Neural cell (in vitro differentiated cells): ENCODE measurements around the gene SPC24. TPM values are rescaled to one million over a fixed set of nuclear protein-coding genes. Genes with fewer than 3 reads are reported as not detected.

Experiments used
- H2AFZ ChIP-seq: fragments of 200-600, 300-800 bp; sonication (generic), shearing (Covaris generic); 2 replicates; pipeline ENCODE4 v1.6.0; 2014; ENCODE audit warnings: low read depth, mild to moderate bottlenecking, antibody characterized with exemption, low read length, moderate library complexity
- H3F3A ChIP-seq: fragments of 200-600 bp; shearing (Covaris generic); 2 replicates; pipeline ENCODE4 v1.6.1; 2016; ENCODE audit warnings: mild to moderate bottlenecking, moderate library complexity, mixed read lengths, antibody characterized with exemption, low read length; ENCODE audit not compliant: insufficient read depth, poor library complexity, severe bottlenecking
- H3K27ac ChIP-seq: fragments of 200-600, 300-800 bp; sonication (generic), shearing (Covaris generic); 2 replicates; pipeline ENCODE4 v1.5.1; 2014; ENCODE audit warnings: mild to moderate bottlenecking, low read length, moderate library complexity
- H3K27me3 ChIP-seq: fragments of 300-800, 200-600 bp; sonication (generic), shearing (Covaris generic); 2 replicates; pipeline ENCODE4 v1.6.0; 2014; ENCODE audit warnings: mild to moderate bottlenecking, low read depth, low read length, moderate library complexity; ENCODE audit not compliant: insufficient read depth
- H3K36me3 ChIP-seq: fragments of 300-800, 200-600 bp; sonication (generic), shearing (Covaris generic); 2 replicates; pipeline ENCODE4 v1.5.1; 2014; ENCODE audit warnings: mild to moderate bottlenecking, antibody characterized with exemption, low read length, moderate library complexity; ENCODE audit not compliant: insufficient read depth
- H3K4me2 ChIP-seq: fragments of 300-800, 200-600 bp; sonication (generic), shearing (Covaris generic); 2 replicates; pipeline ENCODE4 v1.6.0; 2014; ENCODE audit warnings: mild to moderate bottlenecking, low read length
- H3K4me3 ChIP-seq: fragments of 300-800, 200-600 bp; sonication (generic), shearing (Covaris generic); 2 replicates; pipeline ENCODE4 v1.5.1; 2014; ENCODE audit warnings: mild to moderate bottlenecking, low read length, moderate library complexity
- H3K79me2 ChIP-seq: fragments of 200-600 bp; shearing (Covaris generic); replicated peaks from 2 replicates; pipeline ENCODE4 v1.6.0; 2014; ENCODE audit warnings: mild to moderate bottlenecking, low read length, moderate library complexity; ENCODE audit not compliant: insufficient read depth
- H3K9ac ChIP-seq: fragments of 300-800, 200-600 bp; sonication (generic), shearing (Covaris generic); 2 replicates; pipeline ENCODE4 v1.6.1; 2016; ENCODE audit warnings: mild to moderate bottlenecking, low read length, mixed read lengths
- H3K9me2 ChIP-seq: fragments of 200-600 bp; shearing (Covaris generic); 2 replicates; pipeline ENCODE4 v1.6.1; 2016; ENCODE audit warnings: mild to moderate bottlenecking, low read length, mixed read lengths; ENCODE audit not compliant: insufficient read depth
- H3K9me3 ChIP-seq: fragments of 200-600, 300-800 bp; sonication (generic), shearing (Covaris generic); 2 replicates; pipeline ENCODE4 v1.6.1; 2016; ENCODE audit warnings: mild to moderate bottlenecking, mixed run types, low read length, moderate library complexity, mixed read lengths
- H4K20me1 ChIP-seq: fragments of 200-600 bp; shearing (Covaris generic); 2 replicates; pipeline ENCODE4 v1.6.1; 2016; ENCODE audit warnings: mild to moderate bottlenecking, mixed run types; ENCODE audit not compliant: insufficient read depth
- EP300 ChIP-seq: fragments of 450-650 bp; conservative IDR thresholded peaks from 2 replicates; pipeline ENCODE4 v1.6.1; 2014; ENCODE audit warnings: antibody characterized with exemption, mild to moderate bottlenecking, moderate library complexity; ENCODE audit not compliant: poor library complexity, severe bottlenecking
- EZH2 ChIP-seq: fragments of 200-600, 300-800 bp; shearing (Covaris generic), sonication (generic); IDR thresholded peaks from 2 replicates; pipeline ENCODE4 v1.6.1; 2014; ENCODE audit warnings: antibody characterized with exemption, low read length, borderline replicate concordance, mild to moderate bottlenecking; ENCODE audit not compliant: insufficient read depth, poor library complexity, severe bottlenecking
- MXI1 ChIP-seq: fragments of 450-650 bp; conservative IDR thresholded peaks from 2 replicates; pipeline ENCODE4 v1.6.1; 2014; ENCODE audit warnings: antibody characterized with exemption, mild to moderate bottlenecking; ENCODE audit not compliant: poor library complexity, severe bottlenecking
- POLR2AphosphoS5 ChIP-seq: IDR thresholded peaks from 2 replicates; pipeline ENCODE4 v1.6.1; 2012
- RAD21 ChIP-seq: fragments of 450-650 bp; conservative IDR thresholded peaks from 2 replicates; pipeline ENCODE4 v1.6.1; 2014; ENCODE audit warnings: antibody characterized with exemption, mild to moderate bottlenecking, moderate library complexity
- SMC3 ChIP-seq: fragments of 450-650 bp; conservative IDR thresholded peaks from 2 replicates; pipeline ENCODE4 v1.6.1; 2014; ENCODE audit warnings: antibody characterized with exemption, mild to moderate bottlenecking, moderate library complexity; ENCODE audit not compliant: poor library complexity
- TAF1 ChIP-seq: IDR thresholded peaks from 2 replicates; pipeline ENCODE4 v1.6.1; 2012; ENCODE audit warnings: low read depth
- polyA plus RNA-seq: library from polyadenylated mRNA; depleted of rRNA; stranded (reverse); fragments of >200 nt; gene quantifications from 2 replicates; pipeline ENCODE4 v1.2.3, GENCODE V29; 2014
- TF ChIP-seq, protein P1 (sequence below): IDR thresholded peaks from 2 replicates; pipeline ENCODE4 v1.6.1; 2012; ENCODE audit warnings: borderline replicate concordance
- TF ChIP-seq, protein P2 (sequence below): fragments of 450-650 bp; IDR thresholded peaks from 2 replicates; pipeline ENCODE4 v1.5.1; 2014; ENCODE audit warnings: antibody characterized with exemption, mild to moderate bottlenecking, moderate library complexity; ENCODE audit not compliant: poor library complexity, severe bottlenecking

Gene SPC24
- polyA plus RNA-seq, 1 donor from 2014 or later = 0.40 TPM

DNA sequence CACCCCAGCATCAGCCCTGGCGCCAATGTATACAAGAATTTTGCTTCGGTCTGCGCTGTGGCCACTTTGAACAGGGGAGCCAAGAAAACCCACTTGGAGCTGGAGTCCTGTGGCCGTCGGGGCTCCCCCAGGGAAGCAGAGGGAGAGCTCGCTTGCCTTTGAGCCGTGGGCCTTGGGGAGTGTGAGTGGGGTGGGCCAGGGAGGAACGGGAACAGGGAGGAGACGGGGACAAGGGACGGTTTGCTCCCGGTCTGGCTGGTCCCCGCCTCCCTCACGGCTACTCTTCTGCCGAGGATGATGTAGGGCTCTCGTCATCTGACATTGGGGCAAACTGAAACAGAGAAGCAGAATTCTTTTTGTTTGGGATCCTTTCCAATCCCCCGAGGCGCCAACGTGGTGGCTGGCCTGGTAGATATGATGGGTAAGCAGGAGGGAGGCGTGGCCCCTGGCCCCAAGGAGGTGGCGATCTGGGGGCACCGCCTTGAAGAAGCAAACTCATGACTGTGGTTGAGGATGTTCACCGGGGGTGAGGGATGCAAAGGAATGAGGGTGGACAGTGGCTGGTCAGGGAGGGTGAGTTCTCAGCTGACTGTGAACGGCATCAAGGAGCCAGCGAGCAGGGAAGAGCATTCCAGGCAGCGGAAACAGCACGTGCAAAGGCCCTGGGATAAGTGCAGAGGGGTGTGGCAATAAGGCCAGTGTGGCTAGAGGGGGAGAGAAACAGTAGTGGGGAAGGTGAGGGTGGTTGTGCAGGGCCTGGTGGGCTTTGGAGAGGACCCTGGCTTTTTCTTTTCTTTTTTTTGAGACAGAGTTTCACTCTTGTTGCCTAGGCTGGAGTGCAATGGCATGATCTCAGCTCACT lies 10.9 kb upstream of the SPC24 start:
- H3K9ac ChIP-seq = no peak overlapping the region
- no peak overlapping the region for H3K4me3 ChIP-seq
- H3K36me3 ChIP-seq = no peaks in the 10 kb centered on the region
- no peaks in the 10 kb centered on the region for H3K9me2 ChIP-seq
- no peak for TF ChIP-seq RAD21
- TF ChIP-seq EZH2 = no peak
- no peak for TF ChIP-seq SMC3
- TF ChIP-seq TAF1 = no peak
- no peak for TF ChIP-seq MXI1
- TF ChIP-seq, protein P1, sequence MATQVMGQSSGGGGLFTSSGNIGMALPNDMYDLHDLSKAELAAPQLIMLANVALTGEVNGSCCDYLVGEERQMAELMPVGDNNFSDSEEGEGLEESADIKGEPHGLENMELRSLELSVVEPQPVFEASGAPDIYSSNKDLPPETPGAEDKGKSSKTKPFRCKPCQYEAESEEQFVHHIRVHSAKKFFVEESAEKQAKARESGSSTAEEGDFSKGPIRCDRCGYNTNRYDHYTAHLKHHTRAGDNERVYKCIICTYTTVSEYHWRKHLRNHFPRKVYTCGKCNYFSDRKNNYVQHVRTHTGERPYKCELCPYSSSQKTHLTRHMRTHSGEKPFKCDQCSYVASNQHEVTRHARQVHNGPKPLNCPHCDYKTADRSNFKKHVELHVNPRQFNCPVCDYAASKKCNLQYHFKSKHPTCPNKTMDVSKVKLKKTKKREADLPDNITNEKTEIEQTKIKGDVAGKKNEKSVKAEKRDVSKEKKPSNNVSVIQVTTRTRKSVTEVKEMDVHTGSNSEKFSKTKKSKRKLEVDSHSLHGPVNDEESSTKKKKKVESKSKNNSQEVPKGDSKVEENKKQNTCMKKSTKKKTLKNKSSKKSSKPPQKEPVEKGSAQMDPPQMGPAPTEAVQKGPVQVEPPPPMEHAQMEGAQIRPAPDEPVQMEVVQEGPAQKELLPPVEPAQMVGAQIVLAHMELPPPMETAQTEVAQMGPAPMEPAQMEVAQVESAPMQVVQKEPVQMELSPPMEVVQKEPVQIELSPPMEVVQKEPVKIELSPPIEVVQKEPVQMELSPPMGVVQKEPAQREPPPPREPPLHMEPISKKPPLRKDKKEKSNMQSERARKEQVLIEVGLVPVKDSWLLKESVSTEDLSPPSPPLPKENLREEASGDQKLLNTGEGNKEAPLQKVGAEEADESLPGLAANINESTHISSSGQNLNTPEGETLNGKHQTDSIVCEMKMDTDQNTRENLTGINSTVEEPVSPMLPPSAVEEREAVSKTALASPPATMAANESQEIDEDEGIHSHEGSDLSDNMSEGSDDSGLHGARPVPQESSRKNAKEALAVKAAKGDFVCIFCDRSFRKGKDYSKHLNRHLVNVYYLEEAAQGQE = no peak
- TF ChIP-seq, protein P2, sequence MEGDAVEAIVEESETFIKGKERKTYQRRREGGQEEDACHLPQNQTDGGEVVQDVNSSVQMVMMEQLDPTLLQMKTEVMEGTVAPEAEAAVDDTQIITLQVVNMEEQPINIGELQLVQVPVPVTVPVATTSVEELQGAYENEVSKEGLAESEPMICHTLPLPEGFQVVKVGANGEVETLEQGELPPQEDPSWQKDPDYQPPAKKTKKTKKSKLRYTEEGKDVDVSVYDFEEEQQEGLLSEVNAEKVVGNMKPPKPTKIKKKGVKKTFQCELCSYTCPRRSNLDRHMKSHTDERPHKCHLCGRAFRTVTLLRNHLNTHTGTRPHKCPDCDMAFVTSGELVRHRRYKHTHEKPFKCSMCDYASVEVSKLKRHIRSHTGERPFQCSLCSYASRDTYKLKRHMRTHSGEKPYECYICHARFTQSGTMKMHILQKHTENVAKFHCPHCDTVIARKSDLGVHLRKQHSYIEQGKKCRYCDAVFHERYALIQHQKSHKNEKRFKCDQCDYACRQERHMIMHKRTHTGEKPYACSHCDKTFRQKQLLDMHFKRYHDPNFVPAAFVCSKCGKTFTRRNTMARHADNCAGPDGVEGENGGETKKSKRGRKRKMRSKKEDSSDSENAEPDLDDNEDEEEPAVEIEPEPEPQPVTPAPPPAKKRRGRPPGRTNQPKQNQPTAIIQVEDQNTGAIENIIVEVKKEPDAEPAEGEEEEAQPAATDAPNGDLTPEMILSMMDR = no peak
- no peak for TF ChIP-seq EP300
- TF ChIP-seq POLR2AphosphoS5 = no peak
- H2AFZ ChIP-seq = no peak overlapping the region
- no peak overlapping the region for H3K27ac ChIP-seq
- no peaks in the 10 kb centered on the region for H3F3A ChIP-seq
- no peaks in the 10 kb centered on the region for H3K27me3 ChIP-seq
- H3K9me3 ChIP-seq = no peaks in the 10 kb centered on the region
- H4K20me1 ChIP-seq = no peaks in the 10 kb centered on the region
- H3K4me2 ChIP-seq = no peak overlapping the region
- H3K79me2 ChIP-seq = no peaks in the 10 kb centered on the region

DNA sequence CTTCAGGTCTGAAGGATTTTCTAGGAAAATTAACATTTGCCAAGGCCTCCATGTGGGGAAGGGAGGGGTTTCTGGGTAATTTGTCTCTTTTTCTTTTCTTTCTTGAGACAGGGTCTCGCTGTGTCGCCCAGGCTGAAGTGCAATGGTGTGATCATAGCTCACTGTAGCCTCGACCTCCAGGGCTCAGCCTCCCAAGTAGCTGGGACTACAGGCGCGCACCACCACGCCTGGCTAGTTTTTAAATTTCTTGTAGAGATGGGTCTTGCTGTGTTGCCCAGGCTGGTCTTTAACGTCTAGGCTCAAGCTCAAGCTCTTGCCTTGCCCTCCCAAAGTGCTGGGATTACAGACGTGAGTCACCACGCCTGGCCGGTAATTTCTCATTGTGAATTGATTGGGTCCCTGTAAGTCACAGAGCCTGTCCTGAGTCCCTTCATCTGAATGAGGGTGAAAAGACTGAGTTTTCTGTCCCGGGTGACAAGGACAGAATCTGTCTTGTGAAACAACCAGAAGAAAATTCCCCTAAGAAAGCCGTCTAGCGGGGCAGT lies 10.0 kb upstream of the SPC24 start:
- TF ChIP-seq MXI1 = no peak
- TF ChIP-seq, protein P1 = no peak
- no peak for TF ChIP-seq POLR2AphosphoS5
- no peak for TF ChIP-seq RAD21
- no peak for TF ChIP-seq SMC3
- no peak for TF ChIP-seq TAF1
- no peak for TF ChIP-seq EP300
- TF ChIP-seq, protein P2 = no peak
- TF ChIP-seq EZH2 = no peak
- no peaks in the 10 kb centered on the region for H3K9me3 ChIP-seq
- H2AFZ ChIP-seq = no peak overlapping the region
- no peak overlapping the region for H3K27ac ChIP-seq
- no peak overlapping the region for H3K9ac ChIP-seq
- H3K27me3 ChIP-seq = no peaks in the 10 kb centered on the region
- no peaks in the 10 kb centered on the region for H3K36me3 ChIP-seq
- H4K20me1 ChIP-seq = no peaks in the 10 kb centered on the region
- H3K79me2 ChIP-seq = no peaks in the 10 kb centered on the region
- no peaks in the 10 kb centered on the region for H3F3A ChIP-seq
- no peaks in the 10 kb centered on the region for H3K9me2 ChIP-seq
- no peak overlapping the region for H3K4me2 ChIP-seq
- no peak overlapping the region for H3K4me3 ChIP-seq
